ENCODE results near the gene CFAP61. TPM values are rescaled to one million over a fixed set of nuclear protein-coding genes. Genes with fewer than 3 reads are reported as not detected.

Gene CFAP61
- total RNA-seq, 1 donor from 2014 or later = not detected

DNA sequence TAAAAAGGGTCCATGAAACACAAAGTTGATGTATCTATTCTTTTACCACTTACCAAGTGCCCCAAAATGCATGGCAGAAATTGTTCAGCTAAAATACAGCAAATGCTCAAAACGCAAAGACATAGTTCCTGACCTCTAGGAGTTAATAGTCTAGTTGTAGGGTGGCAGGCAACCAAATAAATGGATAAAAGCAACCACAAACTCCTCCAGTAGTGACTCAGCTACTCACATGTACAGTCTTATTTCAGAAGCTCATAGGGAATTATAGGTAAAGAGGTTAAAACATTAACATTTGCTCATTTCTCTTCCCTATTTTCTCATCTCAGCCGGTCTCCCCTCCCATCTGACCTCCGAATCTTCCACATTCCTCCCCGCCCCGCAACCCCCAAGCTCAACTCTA is 171.6 kb downstream of the CFAP61 start:
- no peak overlapping the region for H3K27ac ChIP-seq
- no peak for DNase-seq (ENCODE audit: low spot score in 2 of 2)
- TF ChIP-seq, protein P1, sequence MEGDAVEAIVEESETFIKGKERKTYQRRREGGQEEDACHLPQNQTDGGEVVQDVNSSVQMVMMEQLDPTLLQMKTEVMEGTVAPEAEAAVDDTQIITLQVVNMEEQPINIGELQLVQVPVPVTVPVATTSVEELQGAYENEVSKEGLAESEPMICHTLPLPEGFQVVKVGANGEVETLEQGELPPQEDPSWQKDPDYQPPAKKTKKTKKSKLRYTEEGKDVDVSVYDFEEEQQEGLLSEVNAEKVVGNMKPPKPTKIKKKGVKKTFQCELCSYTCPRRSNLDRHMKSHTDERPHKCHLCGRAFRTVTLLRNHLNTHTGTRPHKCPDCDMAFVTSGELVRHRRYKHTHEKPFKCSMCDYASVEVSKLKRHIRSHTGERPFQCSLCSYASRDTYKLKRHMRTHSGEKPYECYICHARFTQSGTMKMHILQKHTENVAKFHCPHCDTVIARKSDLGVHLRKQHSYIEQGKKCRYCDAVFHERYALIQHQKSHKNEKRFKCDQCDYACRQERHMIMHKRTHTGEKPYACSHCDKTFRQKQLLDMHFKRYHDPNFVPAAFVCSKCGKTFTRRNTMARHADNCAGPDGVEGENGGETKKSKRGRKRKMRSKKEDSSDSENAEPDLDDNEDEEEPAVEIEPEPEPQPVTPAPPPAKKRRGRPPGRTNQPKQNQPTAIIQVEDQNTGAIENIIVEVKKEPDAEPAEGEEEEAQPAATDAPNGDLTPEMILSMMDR (IDR thresholded peaks at IDR 0.05) = no peak
- H3K4me1 ChIP-seq = no peaks in the 10 kb centered on the region
- H3K36me3 ChIP-seq = no peaks in the 10 kb centered on the region
- no peak overlapping the region for H3K4me3 ChIP-seq
- H3K27me3 ChIP-seq = no peaks in the 10 kb centered on the region
- intact Hi-C loops (cut with DNase I) = no loop called here
- H3K9me3 ChIP-seq = no peaks in the 10 kb centered on the region

DNA sequence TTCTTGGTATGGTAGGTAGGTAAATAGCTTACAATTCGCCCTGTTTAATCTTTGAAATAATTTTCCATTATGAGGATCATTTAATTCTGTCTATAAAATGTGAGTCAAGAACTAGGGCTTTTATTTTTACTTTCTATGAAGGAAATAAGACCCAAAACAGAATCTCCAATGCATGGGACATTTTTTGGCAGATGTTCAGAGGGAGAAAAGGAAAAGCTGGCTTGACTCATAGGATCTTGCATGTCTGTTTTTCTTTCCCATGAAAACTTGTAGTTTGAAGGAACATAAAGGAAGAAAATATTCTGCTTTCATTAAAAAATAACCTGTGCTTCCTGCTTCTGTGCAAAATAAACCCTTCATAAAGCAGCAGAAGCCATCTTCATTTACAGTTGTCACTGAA is 172.5 kb downstream of the CFAP61 start:
- Histone ChIP-seq H3K27ac (no peak overlapping the region), H3K4me1 (no peaks in the 10 kb centered on the region), H3K9me3 (no peaks in the 10 kb centered on the region), H3K4me3 (no peak overlapping the region), H3K36me3 (no peaks in the 10 kb centered on the region), H3K27me3 (no peaks in the 10 kb centered on the region)
- intact Hi-C loops (cut with DNase I) = no loop called here
- DNase-seq (ENCODE audit: low spot score in 2 of 2) = no peak
- TF ChIP-seq, protein P1 (IDR thresholded peaks at IDR 0.05) = no peak

DNA sequence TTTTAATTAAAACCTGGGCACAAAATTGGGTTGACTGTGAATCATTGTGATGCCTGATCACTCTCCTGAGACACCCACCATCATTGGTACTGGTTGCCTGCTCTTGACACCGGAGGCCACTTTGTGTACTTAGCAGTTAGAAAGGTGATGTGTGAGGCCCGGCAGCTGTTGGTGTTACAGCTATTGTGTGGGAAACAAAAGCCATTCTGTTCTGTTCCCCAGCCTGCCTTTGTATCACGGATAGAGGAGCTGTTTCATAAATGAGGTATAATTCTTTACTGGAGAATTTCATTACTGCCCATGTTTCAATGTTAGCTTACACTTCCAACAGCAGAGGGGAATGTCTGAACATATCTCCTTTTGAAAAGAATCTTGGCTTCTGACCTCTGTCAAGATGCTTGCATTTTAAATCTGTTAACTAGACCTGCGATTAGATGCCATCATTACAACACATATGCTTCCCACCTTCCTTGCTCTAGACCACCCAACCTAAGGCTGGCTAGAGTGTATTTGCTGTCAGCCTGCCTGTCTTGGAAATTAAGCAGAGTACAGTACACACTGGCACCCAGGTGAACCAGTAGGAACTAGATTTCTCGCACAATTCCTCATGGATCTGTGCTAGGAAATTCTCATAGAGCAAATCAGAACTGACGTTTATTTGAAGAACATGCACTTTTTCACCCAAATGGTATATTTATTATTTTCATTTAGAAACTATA is 173.2 kb downstream of the CFAP61 start:
- TF ChIP-seq, protein P1 (IDR thresholded peaks at IDR 0.05) = no peak
- Histone ChIP-seq H3K9me3 (no peaks in the 10 kb centered on the region), H3K27me3 (no peaks in the 10 kb centered on the region), H3K36me3 (no peaks in the 10 kb centered on the region), H3K27ac (no peak overlapping the region), H3K4me3 (no peak overlapping the region), H3K4me1 (no peaks in the 10 kb centered on the region)
- intact Hi-C loops (cut with DNase I) = no loop called here
- DNase-seq (ENCODE audit: low spot score in 2 of 2) = no peak

DNA sequence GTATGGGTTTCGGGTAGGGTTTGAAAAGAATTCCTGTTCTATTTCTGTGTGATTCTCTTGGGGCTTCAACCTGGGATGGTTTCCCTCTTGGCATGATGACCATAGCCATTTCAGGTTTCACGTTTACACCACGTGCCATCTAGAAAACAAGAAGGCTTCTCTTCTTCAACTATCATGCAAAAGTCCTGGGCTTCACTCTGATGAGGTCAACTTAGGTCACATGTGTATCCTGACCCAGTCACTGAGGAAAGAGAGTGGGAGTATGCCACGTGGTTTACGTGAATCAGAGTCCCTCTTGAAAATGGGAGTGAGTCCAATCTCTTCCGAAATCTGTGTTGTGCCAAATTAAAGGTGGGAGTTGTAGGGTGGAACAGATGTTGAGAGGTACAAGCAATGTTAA is 174.2 kb downstream of the CFAP61 start:
- no peak overlapping the region for H3K4me3 ChIP-seq
- intact Hi-C loops (cut with DNase I) = no loop called here
- H3K27ac ChIP-seq = no peak overlapping the region
- no peaks in the 10 kb centered on the region for H3K4me1 ChIP-seq
- no peaks in the 10 kb centered on the region for H3K36me3 ChIP-seq
- TF ChIP-seq, protein P1 (IDR thresholded peaks at IDR 0.05) = no peak
- no peaks in the 10 kb centered on the region for H3K9me3 ChIP-seq
- no peak for DNase-seq (ENCODE audit: low spot score in 2 of 2)
- H3K27me3 ChIP-seq = no peaks in the 10 kb centered on the region

DNA sequence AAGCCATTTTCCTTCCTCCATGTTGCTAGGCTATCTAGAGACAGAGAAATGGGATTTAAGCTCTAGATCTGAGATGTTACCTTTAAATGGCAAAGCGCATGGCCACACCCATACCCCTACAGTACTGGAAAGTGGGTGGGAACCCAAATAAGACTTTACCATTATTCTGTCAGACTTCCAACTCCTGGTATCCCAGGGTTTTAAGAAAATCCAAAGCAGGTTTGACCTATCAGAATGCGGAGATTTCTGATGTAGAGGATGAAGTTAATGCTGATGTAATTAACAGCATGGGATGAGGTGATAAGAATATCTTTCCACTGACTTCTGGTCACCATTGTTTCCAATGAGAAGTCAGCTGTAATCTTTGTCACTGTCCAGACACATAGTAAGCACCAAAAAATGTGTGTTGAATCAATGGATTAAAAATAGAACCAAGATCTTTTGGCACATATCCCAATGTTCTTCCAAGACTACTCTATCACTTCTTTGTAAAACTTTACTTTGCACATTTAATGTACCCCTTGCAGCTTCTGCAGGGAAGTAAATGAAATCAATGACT is 174.8 kb downstream of the CFAP61 start:
- Histone ChIP-seq H3K4me1 (no peaks in the 10 kb centered on the region), H3K9me3 (no peaks in the 10 kb centered on the region), H3K4me3 (no peak overlapping the region), H3K27me3 (no peaks in the 10 kb centered on the region), H3K27ac (no peak overlapping the region), H3K36me3 (no peaks in the 10 kb centered on the region)
- DNase-seq (ENCODE audit: low spot score in 2 of 2) = no peak
- intact Hi-C loops (cut with DNase I) = no loop called here
- TF ChIP-seq, protein P1 (IDR thresholded peaks at IDR 0.05) = no peak

Measured in ascending aorta (tissue), 2 donors.